SK-N-SH (cell line): ENCODE data around the gene CRP.

ENCODE experiments used
- CTCF ChIP-seq: fragments of 200-600 bp; sonication (generic); IDR thresholded peaks from 2 replicates; pipeline ENCODE4 v1.6.1; 2017; ENCODE audit warnings: antibody characterized with exemption, mild to moderate bottlenecking, moderate library complexity
- EP300 ChIP-seq, 2 experiments: IDR thresholded peaks; 2 replicates each; pipeline versions ENCODE4 v1.4.0 to v1.6.1; 2012; ENCODE audit warnings: borderline replicate concordance in 1 of 2, low read depth in 1 of 2, low read length in 1 of 2
- JUND ChIP-seq: IDR thresholded peaks from 2 replicates; pipeline ENCODE4 v1.4.0; 2012
- NFIC ChIP-seq: IDR thresholded peaks from 2 replicates; pipeline ENCODE4 v1.4.0; 2012; ENCODE audit warnings: borderline replicate concordance
- POLR2AphosphoS5 ChIP-seq: IDR thresholded peaks from 2 replicates; pipeline ENCODE4 v1.6.1; 2012; ENCODE audit warnings: low read depth, low read length
- RAD21 ChIP-seq: IDR thresholded peaks from 2 replicates; pipeline ENCODE4 v1.6.1; 2012; ENCODE audit warnings: mild to moderate bottlenecking, low read length
- RFX5 ChIP-seq: IDR thresholded peaks from 2 replicates; pipeline ENCODE4 v1.6.1; 2012; ENCODE audit warnings: mild to moderate bottlenecking, improper control_type of control experiment, low read length
- TF ChIP-seq, protein P1 (sequence below): IDR thresholded peaks from 2 replicates; pipeline ENCODE4 v1.4.0; 2012; ENCODE audit warnings: low read depth
- TF ChIP-seq, protein P2 (sequence below): fragments of 150-350 bp; IDR thresholded peaks from 2 replicates; pipeline ENCODE4 v1.6.1; 2017; ENCODE audit warnings: antibody characterized with exemption, low read length, low read depth, borderline replicate concordance

DNA sequence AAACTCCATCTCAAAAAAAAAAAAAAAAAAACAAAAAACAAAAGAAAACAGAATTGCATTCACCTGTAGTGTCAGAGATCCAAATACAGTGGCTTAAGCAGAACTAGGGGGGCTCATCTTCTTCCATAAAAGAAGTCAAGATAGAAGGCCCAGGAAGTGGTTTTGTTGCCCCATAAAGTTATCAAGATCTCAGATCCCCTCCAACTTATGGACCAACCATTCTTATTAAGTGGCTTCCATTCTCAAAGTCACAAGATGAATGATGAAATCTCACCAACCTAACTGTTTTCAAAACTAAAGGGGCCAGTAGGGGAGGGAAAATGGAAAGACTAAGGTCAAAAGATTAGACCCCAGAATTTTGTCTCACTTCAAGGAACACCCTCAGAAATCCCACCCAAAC is 36.2 kb upstream of the CRP start:
- TF ChIP-seq NFIC (no peak), EP300 (IDR thresholded peaks at IDR 0.05; ENCODE audit: borderline replicate concordance in 1 of 2, low read depth in 1 of 2, low read length in 1 of 2) (no peak), CTCF (no peak), RFX5 (no peak), POLR2AphosphoS5 (no peak), RAD21 (no peak), JUND (no peak)
- TF ChIP-seq, protein P1, sequence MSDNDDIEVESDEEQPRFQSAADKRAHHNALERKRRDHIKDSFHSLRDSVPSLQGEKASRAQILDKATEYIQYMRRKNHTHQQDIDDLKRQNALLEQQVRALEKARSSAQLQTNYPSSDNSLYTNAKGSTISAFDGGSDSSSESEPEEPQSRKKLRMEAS, result no peak
- TF ChIP-seq, protein P2, sequence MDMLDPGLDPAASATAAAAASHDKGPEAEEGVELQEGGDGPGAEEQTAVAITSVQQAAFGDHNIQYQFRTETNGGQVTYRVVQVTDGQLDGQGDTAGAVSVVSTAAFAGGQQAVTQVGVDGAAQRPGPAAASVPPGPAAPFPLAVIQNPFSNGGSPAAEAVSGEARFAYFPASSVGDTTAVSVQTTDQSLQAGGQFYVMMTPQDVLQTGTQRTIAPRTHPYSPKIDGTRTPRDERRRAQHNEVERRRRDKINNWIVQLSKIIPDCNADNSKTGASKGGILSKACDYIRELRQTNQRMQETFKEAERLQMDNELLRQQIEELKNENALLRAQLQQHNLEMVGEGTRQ, result no peak
